HG02571 (cell line): ENCODE results near the gene LAMTOR3.
"Not testable (repeated sequence)": the region's sequence is repeated elsewhere in the genome, so short reads cannot be mapped to it uniquely, and the experiment has no call there.

Source experiments
- ATAC-seq: cut with Tn5 transposase; IDR thresholded peaks from one replicate; pipeline ENCODE4 v1.9.1; 2021; ENCODE audit warnings: mild to moderate bottlenecking, moderate library complexity; ENCODE audit not compliant: unreplicated experiment

Gene LAMTOR3

GRCh38 chr4:99832758-99833157, 61.5 kb downstream of the LAMTOR3 start:
- no peak for ATAC-seq

- no peak for ATAC-seq
These were observed 61.9 kb downstream of the LAMTOR3 start for GRCh38 chr4:99832321-99832720.

GRCh38 chr4:99830051-99830450, 64.2 kb downstream of the LAMTOR3 start:
- not testable (repeated sequence) for ATAC-seq

- ATAC-seq, result no peak
These were observed 65.8 kb downstream of the LAMTOR3 start for GRCh38 chr4:99828477-99828876.
